Tibial nerve (tissue), 4 donors: ENCODE measurements around the gene CFAP46. TPM values are rescaled to one million over a fixed set of nuclear protein-coding genes. Genes with fewer than 3 reads are reported as not detected.

Source experiments
- DNase-seq, 2 donors: peaks; one replicate each; pipeline ENCODE4 v3.0.0-alpha.2; 2019; ENCODE audit warnings: low spot score in 2 of 2
- H3K27ac ChIP-seq, 4 donors: fragments of 200-600 bp; sonication (generic) in 3 of 4; one replicate each; pipeline ENCODE4 v1.5.1; 2017 to 2019; ENCODE audit warnings: mild to moderate bottlenecking in 1 of 4
- H3K27me3 ChIP-seq, 2 donors: fragments of 200-600 bp; sonication (generic) in 1 of 2; one replicate each; pipeline versions ENCODE4 v1.5.1 to v1.6.0; 2017 to 2019
- H3K36me3 ChIP-seq, 3 donors: fragments of 200-600 bp; sonication (generic); one replicate each; pipeline ENCODE4 v1.5.1; 2018 to 2019
- H3K4me1 ChIP-seq, 4 donors: fragments of 200-600 bp; sonication (generic) in 3 of 4; one replicate each; pipeline ENCODE4 v1.5.1; 2017 to 2019
- H3K4me3 ChIP-seq, 4 donors: fragments of 200-600 bp; sonication (generic) in 3 of 4; one replicate each; pipeline ENCODE4 v1.5.1; 2017 to 2019; ENCODE audit warnings: mild to moderate bottlenecking in 1 of 4, moderate library complexity in 1 of 4
- H3K9me3 ChIP-seq, 4 donors: fragments of 200-600 bp; sonication (generic) in 3 of 4; one replicate each; pipeline ENCODE4 v1.5.1; 2017 to 2019
- EP300 ChIP-seq, 2 donors: sonication (generic); formaldehyde crosslinking; IDR thresholded peaks; one replicate each; pipeline ENCODE4 v1.6.1; 2017; ENCODE audit warnings: antibody characterized with exemption in 2 of 2, mild to moderate bottlenecking in 1 of 2
- POLR2A ChIP-seq, 2 donors: fragments of 450-650 bp; IDR thresholded peaks; one replicate each; pipeline ENCODE4 v1.6.1; 2017; ENCODE audit warnings: antibody characterized with exemption in 2 of 2, mild to moderate bottlenecking in 2 of 2, moderate library complexity in 2 of 2
- WGBS, 2 donors: methylation state at CpG; one replicate each; pipeline ENCODE4 v1.1.5; 2018; 5-methylcytosine and 5-hydroxymethylcytosine counted together
- total RNA-seq, 4 donors: library from RNA; depleted of rRNA; stranded (reverse); fragments of >200 nt; gene quantifications; one replicate each; pipeline ENCODE4 v1.1.0, GENCODE V29; 2016
- TF ChIP-seq, protein P1 (sequence below), 5 experiments: fragments of 200-600 bp in 3 of 5; fragments of 450-650 bp in 2 of 5; sonication (generic) in 3 of 5; IDR thresholded peaks; one replicate each; pipeline ENCODE4 v1.5.1; 2016 to 2019; ENCODE audit warnings: antibody characterized with exemption in 5 of 5, mild to moderate bottlenecking in 3 of 5, moderate library complexity in 2 of 5

The CFAP46 gene
- total RNA-seq, 4 donors from 2014 or later = 0.90 to 1.4 TPM; not detected in 2

DNA sequence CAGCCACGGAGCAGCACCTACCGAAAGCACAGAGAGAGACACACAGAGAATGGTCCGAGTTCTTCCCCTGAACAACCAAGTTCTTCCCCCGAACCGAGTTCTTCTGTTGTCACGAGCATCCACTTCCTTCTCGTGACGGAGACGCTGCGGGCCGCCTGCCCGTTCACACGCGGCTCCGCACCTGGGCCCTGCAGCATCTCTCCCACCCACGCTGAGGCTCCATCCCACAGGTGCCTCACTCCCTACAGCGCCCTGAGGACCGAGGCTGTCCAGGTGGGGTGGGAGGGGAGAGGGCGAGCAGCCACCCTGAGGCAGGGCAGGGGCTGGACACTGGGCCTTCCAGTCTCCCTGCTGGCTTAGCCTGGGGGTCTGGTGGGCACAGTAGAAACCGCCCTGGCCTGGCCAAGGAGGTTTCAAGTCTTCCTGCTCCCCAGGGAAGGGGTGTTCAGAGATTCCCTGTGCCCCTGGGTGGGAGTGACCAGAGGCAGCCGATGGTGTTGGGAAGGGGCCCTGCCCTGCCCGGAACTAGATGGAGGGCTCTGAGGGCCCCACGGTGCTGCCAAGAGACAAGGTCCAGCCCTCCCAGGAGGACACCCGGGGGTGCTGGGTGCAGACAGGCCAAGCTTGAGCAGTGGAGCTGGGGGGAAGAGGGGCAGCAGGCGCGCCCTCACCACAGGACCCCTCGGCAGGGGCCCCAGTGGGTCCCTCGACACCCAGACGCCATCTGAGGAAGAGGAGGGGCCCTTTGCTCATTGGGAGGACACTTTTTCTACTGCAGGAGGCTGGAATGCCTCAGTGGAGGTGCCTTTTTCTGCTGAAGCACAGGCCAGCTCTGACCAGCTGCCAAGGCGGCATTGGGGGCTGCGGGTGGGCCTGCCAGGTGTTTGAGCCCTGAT is 151.2 kb downstream of the CFAP46 start:
- Histone ChIP-seq H3K9me3 (no peaks in the 10 kb centered on the region), H3K27me3 (peaks cover 6 to 64% of the 10 kb centered on the region in 2 donors), H3K4me3 (no peak overlapping the region), H3K27ac (no peak overlapping the region), H3K4me1 (peaks cover 0 to 27% (median 24%) of the 10 kb centered on the region in 4 donors), H3K36me3 (no peaks in the 10 kb centered on the region)
- TF ChIP-seq, protein P1, sequence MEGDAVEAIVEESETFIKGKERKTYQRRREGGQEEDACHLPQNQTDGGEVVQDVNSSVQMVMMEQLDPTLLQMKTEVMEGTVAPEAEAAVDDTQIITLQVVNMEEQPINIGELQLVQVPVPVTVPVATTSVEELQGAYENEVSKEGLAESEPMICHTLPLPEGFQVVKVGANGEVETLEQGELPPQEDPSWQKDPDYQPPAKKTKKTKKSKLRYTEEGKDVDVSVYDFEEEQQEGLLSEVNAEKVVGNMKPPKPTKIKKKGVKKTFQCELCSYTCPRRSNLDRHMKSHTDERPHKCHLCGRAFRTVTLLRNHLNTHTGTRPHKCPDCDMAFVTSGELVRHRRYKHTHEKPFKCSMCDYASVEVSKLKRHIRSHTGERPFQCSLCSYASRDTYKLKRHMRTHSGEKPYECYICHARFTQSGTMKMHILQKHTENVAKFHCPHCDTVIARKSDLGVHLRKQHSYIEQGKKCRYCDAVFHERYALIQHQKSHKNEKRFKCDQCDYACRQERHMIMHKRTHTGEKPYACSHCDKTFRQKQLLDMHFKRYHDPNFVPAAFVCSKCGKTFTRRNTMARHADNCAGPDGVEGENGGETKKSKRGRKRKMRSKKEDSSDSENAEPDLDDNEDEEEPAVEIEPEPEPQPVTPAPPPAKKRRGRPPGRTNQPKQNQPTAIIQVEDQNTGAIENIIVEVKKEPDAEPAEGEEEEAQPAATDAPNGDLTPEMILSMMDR (IDR thresholded peaks at IDR 0.05) = no peak
- TF ChIP-seq POLR2A (IDR thresholded peaks at IDR 0.05) (no peak), EP300 (IDR thresholded peaks at IDR 0.05) (no peak)
- 65 to 69% methylated on average over 27 to 31 of the region's 31 CpGs for WGBS, 2 donors
- DNase-seq = no peak

DNA sequence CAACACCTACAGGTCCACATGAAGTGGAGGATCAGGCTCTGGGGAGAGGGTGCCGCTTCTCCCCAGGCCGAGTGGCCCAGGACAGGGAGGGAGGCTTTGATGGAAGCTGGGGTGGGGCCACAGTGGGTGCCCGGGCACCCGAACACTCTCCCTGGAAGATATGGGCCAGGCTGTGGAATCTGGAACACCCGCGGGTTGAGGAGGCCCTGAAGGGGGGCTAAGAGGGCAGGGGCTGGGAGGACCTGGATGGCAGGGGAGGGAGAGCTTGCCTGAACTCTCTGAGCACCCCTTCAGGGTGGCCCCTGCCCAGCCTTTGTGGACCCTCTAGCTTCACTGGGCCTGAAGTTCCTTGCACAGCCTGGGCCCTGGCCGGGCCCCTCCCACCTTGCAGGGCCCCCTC is 151.9 kb downstream of the CFAP46 start:
- Histone ChIP-seq H3K36me3 (no peaks in the 10 kb centered on the region), H3K4me3 (no peak overlapping the region), H3K9me3 (no peaks in the 10 kb centered on the region), H3K4me1 (peaks cover 0 to 31% (median 24%) of the 10 kb centered on the region in 4 donors), H3K27ac (no peak overlapping the region), H3K27me3 (peaks cover 6 to 64% of the 10 kb centered on the region in 2 donors)
- no peak for DNase-seq
- WGBS, 2 donors = 64 to 71% methylated on average over 6 to 7 of the region's 7 CpGs
- TF ChIP-seq, protein P1 (IDR thresholded peaks at IDR 0.05) = no peak
- TF ChIP-seq EP300 (IDR thresholded peaks at IDR 0.05) (no peak), POLR2A (IDR thresholded peaks at IDR 0.05) (no peak)

DNA sequence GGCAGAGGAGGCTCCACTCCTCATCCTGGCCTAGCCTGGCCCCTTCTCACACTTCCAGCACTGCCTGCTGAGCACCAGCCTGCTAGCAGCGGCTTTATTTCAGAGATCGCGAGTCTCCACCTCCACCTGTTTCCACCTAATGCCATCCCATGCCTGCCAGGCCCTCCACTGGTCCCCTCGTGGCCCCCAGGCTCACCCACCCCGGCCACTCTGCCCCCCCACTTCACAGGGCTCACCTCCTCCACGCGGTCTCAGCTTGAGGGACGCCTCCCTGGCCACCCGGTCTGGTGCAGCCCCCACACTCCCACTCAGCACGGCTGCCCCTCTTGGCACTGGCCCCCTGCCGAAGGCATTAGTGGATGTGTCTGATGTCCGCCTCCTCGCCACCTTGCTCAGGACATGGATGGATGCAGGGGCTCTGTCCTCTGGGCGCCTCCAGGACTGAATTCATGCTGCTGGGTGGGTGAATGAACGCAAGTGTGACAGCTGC is 152.7 kb downstream of the CFAP46 start:
- Histone ChIP-seq H3K36me3 (no peaks in the 10 kb centered on the region), H3K27me3 (peaks cover 6 to 71% of the 10 kb centered on the region in 2 donors), H3K4me3 (no peak overlapping the region), H3K9me3 (no peaks in the 10 kb centered on the region), H3K4me1 (peaks cover 0 to 39% (median 24%) of the 10 kb centered on the region in 4 donors), H3K27ac (no peak overlapping the region)
- 71% methylated on average over 14 to 15 of the region's 15 CpGs for WGBS, 2 donors
- DNase-seq = no peak
- TF ChIP-seq EP300 (IDR thresholded peaks at IDR 0.05) (no peak), POLR2A (IDR thresholded peaks at IDR 0.05) (no peak)
- TF ChIP-seq, protein P1 (IDR thresholded peaks at IDR 0.05) = no peak

DNA sequence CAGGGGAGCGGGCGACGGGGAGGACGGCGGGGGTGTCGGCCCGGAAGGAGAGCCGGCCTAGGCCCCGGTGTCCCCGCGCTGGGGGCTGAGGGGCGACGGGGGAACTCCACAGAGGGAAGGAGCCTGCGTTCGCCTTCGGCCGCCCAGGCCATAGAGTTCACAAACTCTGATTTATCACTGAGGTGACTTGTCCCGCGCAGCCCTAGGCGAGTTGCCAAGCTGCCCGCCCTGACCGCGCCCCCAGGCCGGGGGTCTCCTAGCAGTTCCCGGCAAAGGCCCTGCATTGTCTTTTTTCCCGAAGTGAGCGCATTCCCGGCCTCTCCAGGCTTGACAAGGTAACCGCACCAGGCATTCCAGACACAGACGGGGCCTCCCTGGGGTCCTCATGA is 153.5 kb downstream of the CFAP46 start:
- TF ChIP-seq POLR2A (IDR thresholded peaks at IDR 0.05) (no peak), EP300 (IDR thresholded peaks at IDR 0.05) (no peak)
- TF ChIP-seq, protein P1 (IDR thresholded peaks at IDR 0.05) = no peak
- peak overlapping the region in 1 of 4 donors; percentile 40 for H3K4me3 ChIP-seq
- peaks cover 0 to 4% (median 0%) of the 10 kb centered on the region in 4 donors for H3K9me3 ChIP-seq
- 6 to 26% methylated on average over 15 to 28 of the region's 30 CpGs for WGBS, 2 donors
- no peak overlapping the region for H3K27ac ChIP-seq
- DNase-seq = no peak
- H3K4me1 ChIP-seq = peaks cover 0 to 45% (median 24%) of the 10 kb centered on the region in 4 donors
- peaks cover 0 to 6% (median 0%) of the 10 kb centered on the region in 3 donors for H3K36me3 ChIP-seq
- H3K27me3 ChIP-seq = peaks cover 6 to 76% of the 10 kb centered on the region in 2 donors
